ENCODE results near the gene OR6Y1.

OR6Y1 gene

GRCh38 chr1:158506369-158506987, 47.7 kb downstream of the OR6Y1 start:
- DNase-seq (ENCODE audit: low read depth) = no peak

DNA sequence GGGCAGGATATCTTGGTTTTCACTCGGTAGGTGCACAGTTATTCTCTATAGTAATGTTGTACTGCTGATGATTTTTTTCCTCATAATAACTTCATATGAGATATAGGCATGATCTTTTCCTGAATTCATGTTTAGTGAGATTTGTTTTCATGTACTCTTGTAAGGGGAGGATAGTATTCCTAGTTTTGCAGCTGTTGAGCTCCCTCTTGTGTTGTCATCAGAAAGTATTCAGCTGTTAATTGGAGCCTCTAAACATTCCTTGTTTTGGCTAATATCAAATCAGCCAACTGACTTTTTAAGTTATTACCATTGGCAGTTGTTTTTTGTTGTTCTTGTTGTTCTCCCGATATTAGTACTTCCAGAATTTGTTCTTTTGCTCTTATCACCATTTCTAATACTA, 57.8 kb downstream of the OR6Y1 start:
- DNase-seq (ENCODE audit: low read depth) = no peak

DNA sequence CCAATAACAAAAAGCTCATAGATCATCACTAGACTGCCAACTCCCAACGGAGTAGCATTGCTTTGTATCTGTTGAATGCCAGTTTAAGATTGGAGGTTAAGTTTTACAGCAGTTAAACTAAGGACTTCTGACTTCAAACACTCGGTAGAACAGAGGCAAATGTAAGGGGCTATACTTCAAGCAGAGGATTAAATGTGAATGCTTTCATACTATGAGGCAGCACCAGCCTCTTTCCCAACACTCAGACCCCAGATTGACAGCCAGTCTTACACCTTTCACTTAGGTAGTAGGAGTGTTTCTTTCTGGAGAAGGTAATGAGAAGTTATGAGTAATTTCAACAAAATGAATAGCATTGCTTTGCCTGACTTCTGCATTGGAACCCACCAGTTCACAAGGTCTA, 59.4 kb downstream of the OR6Y1 start:
- no peak for DNase-seq (ENCODE audit: low read depth)

Data from T-helper 22 cell (primary cell).